ENCODE data around the gene ERCC6L.

Gene ERCC6L, protein sequence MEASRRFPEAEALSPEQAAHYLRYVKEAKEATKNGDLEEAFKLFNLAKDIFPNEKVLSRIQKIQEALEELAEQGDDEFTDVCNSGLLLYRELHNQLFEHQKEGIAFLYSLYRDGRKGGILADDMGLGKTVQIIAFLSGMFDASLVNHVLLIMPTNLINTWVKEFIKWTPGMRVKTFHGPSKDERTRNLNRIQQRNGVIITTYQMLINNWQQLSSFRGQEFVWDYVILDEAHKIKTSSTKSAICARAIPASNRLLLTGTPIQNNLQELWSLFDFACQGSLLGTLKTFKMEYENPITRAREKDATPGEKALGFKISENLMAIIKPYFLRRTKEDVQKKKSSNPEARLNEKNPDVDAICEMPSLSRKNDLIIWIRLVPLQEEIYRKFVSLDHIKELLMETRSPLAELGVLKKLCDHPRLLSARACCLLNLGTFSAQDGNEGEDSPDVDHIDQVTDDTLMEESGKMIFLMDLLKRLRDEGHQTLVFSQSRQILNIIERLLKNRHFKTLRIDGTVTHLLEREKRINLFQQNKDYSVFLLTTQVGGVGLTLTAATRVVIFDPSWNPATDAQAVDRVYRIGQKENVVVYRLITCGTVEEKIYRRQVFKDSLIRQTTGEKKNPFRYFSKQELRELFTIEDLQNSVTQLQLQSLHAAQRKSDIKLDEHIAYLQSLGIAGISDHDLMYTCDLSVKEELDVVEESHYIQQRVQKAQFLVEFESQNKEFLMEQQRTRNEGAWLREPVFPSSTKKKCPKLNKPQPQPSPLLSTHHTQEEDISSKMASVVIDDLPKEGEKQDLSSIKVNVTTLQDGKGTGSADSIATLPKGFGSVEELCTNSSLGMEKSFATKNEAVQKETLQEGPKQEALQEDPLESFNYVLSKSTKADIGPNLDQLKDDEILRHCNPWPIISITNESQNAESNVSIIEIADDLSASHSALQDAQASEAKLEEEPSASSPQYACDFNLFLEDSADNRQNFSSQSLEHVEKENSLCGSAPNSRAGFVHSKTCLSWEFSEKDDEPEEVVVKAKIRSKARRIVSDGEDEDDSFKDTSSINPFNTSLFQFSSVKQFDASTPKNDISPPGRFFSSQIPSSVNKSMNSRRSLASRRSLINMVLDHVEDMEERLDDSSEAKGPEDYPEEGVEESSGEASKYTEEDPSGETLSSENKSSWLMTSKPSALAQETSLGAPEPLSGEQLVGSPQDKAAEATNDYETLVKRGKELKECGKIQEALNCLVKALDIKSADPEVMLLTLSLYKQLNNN

DNA sequence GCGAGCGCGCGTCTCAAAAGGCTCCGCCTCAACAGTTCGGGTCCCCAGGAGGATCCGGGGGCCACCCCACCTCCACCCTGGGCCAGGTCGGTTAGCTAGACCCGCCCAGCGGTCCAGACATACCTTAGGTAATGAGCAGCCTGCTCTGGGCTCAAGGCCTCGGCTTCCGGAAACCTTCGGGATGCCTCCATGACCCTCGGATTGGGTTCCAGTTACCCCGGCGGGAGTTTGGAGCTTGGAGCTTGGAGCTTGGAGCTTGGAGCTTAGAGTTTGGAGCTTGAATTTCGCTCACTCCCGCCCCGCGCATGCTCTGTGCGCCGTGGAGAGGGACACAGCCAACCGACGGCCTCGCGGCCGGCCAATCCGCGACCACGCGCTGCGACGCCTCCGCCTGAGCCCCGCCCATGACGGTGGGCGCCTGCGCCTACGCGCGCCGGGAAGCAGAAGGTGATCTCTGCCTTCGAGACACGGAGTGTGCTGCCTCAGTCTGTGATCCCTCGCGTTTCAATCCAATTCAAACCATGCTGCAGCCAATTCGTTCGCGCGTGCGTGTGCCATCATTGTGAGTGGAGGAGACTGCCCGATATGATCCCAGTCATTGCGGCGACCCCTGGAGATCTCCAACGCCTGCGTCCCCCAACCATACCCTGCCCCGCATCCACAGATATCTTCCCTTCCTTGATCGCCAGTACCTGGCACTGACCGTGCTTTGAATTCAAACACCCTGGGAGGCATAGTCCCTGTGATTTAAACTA is at the start of gene ERCC6L:
Gene ERCC6L (minus strand): TSS at position 307 of the 755 bp plus-strand sequence. CDS start 116 bp downstream, at position 191.
- TF ChIP-seq CTCF (IDR thresholded peaks at IDR 0.05), result no peak

GRCh38 chrX:72282302-72282701 is 43.5 kb upstream of the ERCC6L start:
- TF ChIP-seq CTCF (IDR thresholded peaks at IDR 0.05), result no peak

GRCh38 chrX:72280321-72280845 is 41.6 kb upstream of the ERCC6L start:
- no peak for TF ChIP-seq CTCF (IDR thresholded peaks at IDR 0.05)

- TF ChIP-seq CTCF (IDR thresholded peaks at IDR 0.05), result no peak
Observed at GRCh38 chrX:72276478-72276953, 37.7 kb upstream of the ERCC6L start.

GRCh38 chrX:72274526-72274925 is 35.7 kb upstream of the ERCC6L start:
- TF ChIP-seq CTCF (IDR thresholded peaks at IDR 0.05), result no peak

DNA sequence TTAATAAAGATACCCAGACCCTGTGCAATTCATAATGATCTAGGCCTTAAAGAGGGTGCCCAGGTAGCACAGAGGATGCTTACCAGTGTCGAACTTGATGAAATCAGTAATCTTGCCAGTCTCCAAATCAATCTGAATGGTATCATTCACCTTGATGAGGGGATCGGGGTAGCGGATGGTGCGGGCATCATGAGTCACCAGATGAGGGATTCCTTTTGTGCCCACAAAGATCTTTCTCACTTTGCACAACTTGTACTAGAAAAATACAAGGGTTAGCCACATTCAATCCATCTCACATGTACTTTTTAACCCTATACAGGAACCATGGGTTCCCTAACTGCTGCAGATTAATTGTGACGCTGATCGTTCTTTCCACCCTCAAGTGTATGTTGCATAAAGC is 34.9 kb upstream of the ERCC6L start:
- no peak for TF ChIP-seq CTCF (IDR thresholded peaks at IDR 0.05)

All from LNCAP (cell line).